Psoas muscle (tissue), 8 donors: ENCODE results near the gene NUP98. TPM values are rescaled to one million over a fixed set of nuclear protein-coding genes. Genes with fewer than 3 reads are reported as not detected.

ENCODE experiments used
- ATAC-seq, 4 donors: fragments of 200-7000 bp; cut with Tn5 transposase; one replicate each; pipeline ENCODE4 v1.9.1; 2020; ENCODE audit warnings: moderate library complexity in 3 of 4, mild to moderate bottlenecking in 2 of 4
- DNase-seq, 2 donors: peaks; one replicate each; pipeline ENCODE4 v3.0.0-alpha.2; 2020
- H3K27ac ChIP-seq: fragments of 200-600 bp; one replicate; pipeline ENCODE4 v1.8.0; 2022
- H3K27me3 ChIP-seq, 3 donors: fragments of 200-600 bp in 1 of 3; one replicate each; pipeline versions ENCODE4 v1.6.1 to v1.8.0; 2013 to 2022; ENCODE audit warnings: low read length in 2 of 3, mild to moderate bottlenecking in 2 of 3, moderate library complexity in 1 of 3; ENCODE audit not compliant: insufficient read depth in 3 of 3
- H3K36me3 ChIP-seq, 2 donors: fragments of 200-600 bp in 1 of 2; one replicate each; pipeline versions ENCODE4 v1.6.1 to v1.8.0; 2013 to 2022; ENCODE audit warnings: low read depth in 1 of 2, mild to moderate bottlenecking in 1 of 2, moderate library complexity in 1 of 2; ENCODE audit not compliant: insufficient read depth in 1 of 2
- H3K4me1 ChIP-seq: fragments of 200-600 bp; one replicate; pipeline ENCODE4 v1.8.0; 2022
- H3K4me3 ChIP-seq: fragments of 200-600 bp; one replicate; pipeline ENCODE4 v1.8.0; 2022; ENCODE audit warnings: mild to moderate bottlenecking
- H3K9me3 ChIP-seq: fragments of 200-600 bp; one replicate; pipeline ENCODE4 v1.8.0; 2022
- WGBS, 3 donors: extraction: QIAGEN DNeasy Blood & Tissue Kit; methylation state at CpG; one replicate each; pipeline versions ENCODE4 v1.1.6 to v1.1.7; 2013; 5-methylcytosine and 5-hydroxymethylcytosine counted together
- intact Hi-C, 2 donors: fragments of 100-400 bp; cut with DNase I; formaldehyde crosslinking; loops; one replicate each; pipeline versions ENCODE4 v1.11.0 to v1.14.2; 2022
- polyA plus RNA-seq, 3 donors: library from polyadenylated mRNA; stranded (reverse); fragments of 200-250 nt; gene quantifications; one replicate each; pipeline ENCODE4 v1.2.3, GENCODE V29; 2013
- total RNA-seq, 4 donors: library from RNA; stranded (reverse); fragmentation: NEBNext Ultra II Directional in 2 of 4; extraction: Animal tissue kit (Norgen Biotek cat#: 25700) in 2 of 4; gene quantifications; one replicate each; pipeline versions ENCODE4 v1.2.1 to v1.2.4, GENCODE V29; 2021 to 2023
- TF ChIP-seq, protein P1 (sequence below): fragments of 200-600 bp; IDR thresholded peaks from one replicate; pipeline ENCODE4 v1.8.0; 2022; ENCODE audit warnings: antibody characterized with exemption
- donor health status: healthy with polysubstance abuse.
- donor health status: DM: no; HTN: no; CAD: no; lungs with moderate emphysema.
- donor health status: Bipolar disorder and iron deficiency.
- donor health status: healthy.
- donor health status: DM: yes; HTN: yes; CAD: no.
- donor health status: DM: no; HTN: no; CAD: no.
- donor health status: DM: no; HTN: no; CAD: no.
- donor health status: DM: yes; HTN: yes; CAD: no.

NUP98 gene
- total and polyA plus RNA-seq, 7 donors, result 25.9 to 85.1 (median 59.3) TPM

DNA sequence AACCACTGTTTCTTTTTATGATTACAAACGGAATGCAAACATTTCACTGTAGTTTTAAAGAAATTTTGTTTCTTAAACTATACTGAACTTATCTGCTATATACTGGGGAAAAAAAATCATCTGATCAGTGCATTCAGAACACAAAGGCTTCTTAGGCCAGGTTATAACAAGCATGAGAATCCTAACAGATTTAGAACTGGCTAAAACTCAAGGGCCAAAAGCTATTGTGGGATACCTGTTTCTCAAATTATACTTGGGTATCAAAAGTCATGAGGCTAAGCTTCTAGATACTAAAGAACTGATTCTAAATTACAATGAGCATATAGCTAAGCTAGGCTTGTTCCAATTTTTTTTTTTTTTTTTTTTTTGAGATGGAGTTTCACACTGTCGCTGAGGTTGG, 96.4 kb downstream of the NUP98 start:
- no peak for DNase-seq
- 51 to 64% (median 52%) methylated on average over 2 of the region's 2 CpGs for WGBS, 3 donors
- TF ChIP-seq, protein P1, sequence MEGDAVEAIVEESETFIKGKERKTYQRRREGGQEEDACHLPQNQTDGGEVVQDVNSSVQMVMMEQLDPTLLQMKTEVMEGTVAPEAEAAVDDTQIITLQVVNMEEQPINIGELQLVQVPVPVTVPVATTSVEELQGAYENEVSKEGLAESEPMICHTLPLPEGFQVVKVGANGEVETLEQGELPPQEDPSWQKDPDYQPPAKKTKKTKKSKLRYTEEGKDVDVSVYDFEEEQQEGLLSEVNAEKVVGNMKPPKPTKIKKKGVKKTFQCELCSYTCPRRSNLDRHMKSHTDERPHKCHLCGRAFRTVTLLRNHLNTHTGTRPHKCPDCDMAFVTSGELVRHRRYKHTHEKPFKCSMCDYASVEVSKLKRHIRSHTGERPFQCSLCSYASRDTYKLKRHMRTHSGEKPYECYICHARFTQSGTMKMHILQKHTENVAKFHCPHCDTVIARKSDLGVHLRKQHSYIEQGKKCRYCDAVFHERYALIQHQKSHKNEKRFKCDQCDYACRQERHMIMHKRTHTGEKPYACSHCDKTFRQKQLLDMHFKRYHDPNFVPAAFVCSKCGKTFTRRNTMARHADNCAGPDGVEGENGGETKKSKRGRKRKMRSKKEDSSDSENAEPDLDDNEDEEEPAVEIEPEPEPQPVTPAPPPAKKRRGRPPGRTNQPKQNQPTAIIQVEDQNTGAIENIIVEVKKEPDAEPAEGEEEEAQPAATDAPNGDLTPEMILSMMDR, result no peak
- intact Hi-C loops, result loop anchor here in 1 of 2 donors (2.0 kb wide), 1 partner anchor 52 kb away; no protein-coding TSS in a partner anchor
- Histone ChIP-seq H3K36me3 (peaks cover 21 to 96% of the 10 kb centered on the region in 2 donors), H3K9me3 (no peaks in the 10 kb centered on the region), H3K27ac (peak overlapping the region; percentile 33), H3K4me1 (peaks cover 8% of the 10 kb centered on the region), H3K4me3 (no peak overlapping the region), H3K27me3 (no peaks in the 10 kb centered on the region)
- peak in 3 of 4 donors; percentile 31 to 62 (median 41) for ATAC-seq

DNA sequence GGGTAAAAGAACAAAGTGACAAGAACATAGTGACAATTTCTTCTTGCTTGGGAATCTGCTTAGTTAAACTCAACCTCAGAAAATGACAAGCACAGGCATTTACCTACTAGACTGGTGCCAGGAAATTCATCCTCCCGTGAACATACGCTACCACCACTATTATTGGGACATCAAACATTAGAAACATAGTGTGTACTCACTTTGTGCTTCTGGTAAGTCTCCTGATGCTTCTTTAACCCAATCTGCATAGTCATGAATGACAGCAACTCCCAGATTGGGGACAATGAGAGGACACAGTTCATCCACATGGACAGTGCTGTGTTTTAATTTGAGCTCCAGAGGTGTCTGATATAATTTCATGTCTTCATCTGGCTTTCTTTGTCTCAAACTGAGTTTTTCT, 96.9 kb downstream of the NUP98 start:
- Histone ChIP-seq H3K36me3 (peaks cover 21 to 96% of the 10 kb centered on the region in 2 donors), H3K27ac (peak overlapping the region; percentile 33), H3K9me3 (no peaks in the 10 kb centered on the region), H3K27me3 (no peaks in the 10 kb centered on the region), H3K4me3 (no peak overlapping the region), H3K4me1 (peaks cover 8% of the 10 kb centered on the region)
- intact Hi-C loops, result loop anchor here in 1 of 2 donors (2.0 kb wide), 1 partner anchor 52 kb away; no protein-coding TSS in a partner anchor
- ATAC-seq (peak; percentile 54 to 76 (median 71)), DNase-seq (no peak)
- WGBS, 3 donors, result 37 to 65% (median 39%) methylated on average over 2 of the region's 2 CpGs
- TF ChIP-seq, protein P1, result no peak

DNA sequence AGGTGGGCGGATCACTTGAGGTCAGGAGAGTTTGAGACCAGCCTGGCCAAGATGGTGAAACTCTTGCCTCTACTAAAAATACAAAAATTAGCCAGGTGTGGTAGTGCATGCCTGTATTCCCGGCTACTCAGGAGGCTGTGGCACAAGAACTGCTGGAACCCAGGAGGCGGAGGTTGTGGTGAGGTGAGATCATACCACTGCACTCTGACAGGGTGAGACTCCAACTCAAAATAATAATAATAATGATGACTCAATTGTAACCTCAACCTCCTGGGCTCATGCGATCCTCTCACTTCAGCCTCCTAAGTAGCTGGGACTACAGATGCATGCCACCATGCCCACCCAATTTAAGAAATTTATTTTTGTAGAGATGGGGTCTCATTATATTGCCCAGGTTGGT, 110.6 kb downstream of the NUP98 start:
- DNase-seq (no peak), ATAC-seq (peak in 2 of 4 donors; percentile 16 to 21)
- H3K27me3 ChIP-seq, result no peaks in the 10 kb centered on the region
- no peak overlapping the region for H3K4me3 ChIP-seq
- TF ChIP-seq, protein P1, result no peak
- intact Hi-C loops, result no loop called here
- no peaks in the 10 kb centered on the region for H3K9me3 ChIP-seq
- peaks cover 17% of the 10 kb centered on the region for H3K4me1 ChIP-seq
- H3K36me3 ChIP-seq, result peaks cover 10 to 97% of the 10 kb centered on the region in 2 donors
- 73 to 99% (median 96%) methylated on average over 4 of the region's 4 CpGs for WGBS, 3 donors
- H3K27ac ChIP-seq, result peak overlapping the region; percentile 70

DNA sequence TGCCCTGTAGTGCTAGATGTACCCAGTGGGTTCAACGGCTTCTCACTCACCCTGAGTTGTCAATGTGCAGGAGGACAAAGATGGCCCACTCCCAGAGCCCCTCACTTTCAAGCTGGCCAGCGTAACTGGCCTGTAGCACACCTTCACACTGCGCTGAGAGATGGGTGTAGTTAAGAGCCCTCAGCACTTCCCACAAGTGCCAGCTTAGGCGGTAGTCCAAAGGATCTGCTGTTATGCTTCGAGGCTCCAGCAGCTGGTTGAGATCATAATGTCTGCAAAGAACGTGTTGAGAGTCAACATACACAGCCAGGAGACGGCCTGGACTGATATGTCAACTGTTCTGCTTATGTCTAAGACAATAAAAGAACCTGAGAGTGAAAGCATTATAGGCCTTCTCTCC, 111.4 kb downstream of the NUP98 start:
- intact Hi-C loops, result no loop called here
- peaks cover 10 to 97% of the 10 kb centered on the region in 2 donors for H3K36me3 ChIP-seq
- peak overlapping the region; percentile 70 for H3K27ac ChIP-seq
- TF ChIP-seq, protein P1, result no peak
- H3K9me3 ChIP-seq, result no peaks in the 10 kb centered on the region
- no peak overlapping the region for H3K4me3 ChIP-seq
- peak; percentile 79 to 87 (median 82) for ATAC-seq
- DNase-seq, result no peak
- 53 to 72% (median 59%) methylated on average over 7 of the region's 7 CpGs for WGBS, 3 donors
- H3K27me3 ChIP-seq, result no peaks in the 10 kb centered on the region
- H3K4me1 ChIP-seq, result peaks cover 17% of the 10 kb centered on the region

DNA sequence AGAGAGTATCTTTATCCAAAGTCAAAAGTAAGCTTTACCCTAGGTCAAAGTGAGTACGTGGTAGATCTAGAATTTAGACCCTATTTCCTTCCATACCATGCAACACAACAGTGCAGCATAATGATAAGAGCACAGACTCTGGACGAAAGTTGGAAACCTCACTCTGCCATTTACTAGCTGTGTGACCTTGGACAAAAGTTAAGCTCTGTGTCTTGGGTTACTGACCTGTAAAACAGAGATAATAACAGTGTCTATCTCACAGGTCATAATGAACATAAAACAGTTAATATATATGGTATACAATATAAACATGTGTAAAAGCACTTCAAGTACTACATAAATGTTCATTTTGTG, 112.6 kb downstream of the NUP98 start:
- H3K36me3 ChIP-seq, result peaks cover 14 to 97% of the 10 kb centered on the region in 2 donors
- ATAC-seq (peak in 3 of 4 donors; percentile 23 to 65 (median 50)), DNase-seq (no peak)
- intact Hi-C loops, result no loop called here
- 40 to 49% (median 40%) methylated on average over 2 of the region's 2 CpGs for WGBS, 3 donors
- peak overlapping the region; percentile 70 for H3K27ac ChIP-seq
- peak overlapping the region; percentile 5 for H3K4me3 ChIP-seq
- no peaks in the 10 kb centered on the region for H3K9me3 ChIP-seq
- H3K4me1 ChIP-seq, result peaks cover 17% of the 10 kb centered on the region
- H3K27me3 ChIP-seq, result no peaks in the 10 kb centered on the region
- TF ChIP-seq, protein P1, result no peak
